Heart left ventricle (tissue), 16 donors: Measurements from ENCODE around the gene PTPRC. TPM values are rescaled to one million over a fixed set of nuclear protein-coding genes. Genes with fewer than 3 reads are reported as not detected.

Experiments used
- ATAC-seq, 4 donors: fragments of 200-7000 bp; cut with Tn5 transposase; one replicate each; pipeline ENCODE4 v1.9.1; 2020 to 2022; ENCODE audit warnings: moderate library complexity in 4 of 4, mild to moderate bottlenecking in 3 of 4, moderate number of reproducible peaks in 1 of 4
- DNase-seq, 5 donors: peaks; one replicate each; pipeline ENCODE4 v3.0.0-alpha.2; 2020
- H3K27ac ChIP-seq, 12 donors: fragments of 200-600 bp; sonication (generic) in 4 of 12; one replicate each; pipeline versions ENCODE4 v1.5.0 to v1.8.0; 2016 to 2022; ENCODE audit warnings: mild to moderate bottlenecking in 2 of 12
- H3K27me3 ChIP-seq, 9 donors: fragments of 200-600 bp; sonication (generic) in 2 of 9; one replicate each; pipeline versions ENCODE4 v1.5.1 to v1.8.0; 2016 to 2022; ENCODE audit warnings: mild to moderate bottlenecking in 3 of 9
- H3K36me3 ChIP-seq, 9 donors: fragments of 200-600 bp; sonication (generic) in 2 of 9; one replicate each; pipeline versions ENCODE4 v1.5.0 to v1.8.0; 2018 to 2022; ENCODE audit warnings: mild to moderate bottlenecking in 2 of 9
- H3K4me1 ChIP-seq, 12 donors: fragments of 200-600 bp; sonication (generic) in 4 of 12; one replicate each; pipeline versions ENCODE4 v1.5.0 to v1.8.0; 2016 to 2022; ENCODE audit warnings: mild to moderate bottlenecking in 3 of 12
- H3K4me3 ChIP-seq, 12 donors: fragments of 200-600 bp; sonication (generic) in 4 of 12; one replicate each; pipeline versions ENCODE4 v1.5.0 to v1.8.0; 2017 to 2022; ENCODE audit warnings: mild to moderate bottlenecking in 9 of 12, moderate library complexity in 4 of 12
- H3K9me3 ChIP-seq, 12 donors: fragments of 200-600 bp; sonication (generic) in 4 of 12; one replicate each; pipeline versions ENCODE4 v1.5.0 to v1.8.0; 2016 to 2022; ENCODE audit warnings: mild to moderate bottlenecking in 1 of 12
- POLR2A ChIP-seq, 2 donors: fragments of 450-650 bp; IDR thresholded peaks; one replicate each; pipeline ENCODE4 v1.6.1; 2017; ENCODE audit warnings: antibody characterized with exemption in 2 of 2, mild to moderate bottlenecking in 2 of 2, moderate library complexity in 2 of 2
- WGBS, 4 donors: extraction: QIAGEN DNeasy Blood & Tissue Kit in 2 of 4; methylation state at CpG; one replicate each; pipeline versions ENCODE4 v1.1.5 to v1.1.7; 2013 to 2018; 5-methylcytosine and 5-hydroxymethylcytosine counted together
- intact Hi-C, 10 donors: fragments of 100-400 bp; cut with DNase I; formaldehyde crosslinking; loops; one replicate each; pipeline versions ENCODE4 v1.11.1 to v1.14.2; 2022
- polyA plus RNA-seq, 2 donors: library from polyadenylated mRNA; stranded (reverse); fragments of 200-250 nt; gene quantifications; one replicate each; pipeline ENCODE4 v1.2.3, GENCODE V29; 2013
- total RNA-seq, 9 donors: library from RNA; depleted of rRNA in 2 of 9; stranded (reverse); fragments of >200 nt in 2 of 9; fragmentation: NEBNext Ultra II Directional in 3 of 9; extraction: Animal tissue kit (Norgen Biotek cat#: 25700) in 3 of 9; gene quantifications; one replicate each; pipeline versions ENCODE4 v1.1.0 to v1.2.4, GENCODE V29; 2016 to 2023
- TF ChIP-seq, protein P1 (sequence below), 12 donors: fragments of 200-600 bp; sonication (generic) in 4 of 12; IDR thresholded peaks; one replicate each; pipeline versions ENCODE4 v1.5.0 to v1.8.0; 2018 to 2022; ENCODE audit warnings: antibody characterized with exemption in 12 of 12, mild to moderate bottlenecking in 5 of 12
- donor health status: ischemic (EF 13 %, LVEDD 7.1; RV severe dilation, severe dysfunction).
- donor health status: healthy with polysubstance abuse.
- donor health status: DM: no; HTN: yes; CAD: no.
- donor health status: DM: no; HTN: no; CAD: no.
- donor health status: ischemic (EF 25% LVEDD 6.9; RV normal size, moderate dysfunction).
- donor health status: ischemic (EF 25% LVEDD 5.7; RV mildly dilated, moderate dysfunction).
- donor health status: healthy.
- donor health status: DM: yes; HTN: yes; CAD: no.
- donor health status: ischemic (EF 35%, LVEDD 5.7; RV mildly dilated, moderate dysfunction).
- donor health status: nonischemic (EF 11% LVEDD 7.7; RV severe dilation, severe dysfunction).
- donor health status: DM: yes; HTN: yes; CAD: no.
- donor health status: PGD.
- donor health status: ischemic (EF 29% LVEDD 5.4; RV normal size, mild dysfunction).
- donor health status: nonischemic (EF 23%, LVEDD 6.1; RV moderate dilation, normal function).

The PTPRC gene
- total and polyA plus RNA-seq, 11 donors, result 0.65 to 99.3 (median 4.4) TPM

DNA sequence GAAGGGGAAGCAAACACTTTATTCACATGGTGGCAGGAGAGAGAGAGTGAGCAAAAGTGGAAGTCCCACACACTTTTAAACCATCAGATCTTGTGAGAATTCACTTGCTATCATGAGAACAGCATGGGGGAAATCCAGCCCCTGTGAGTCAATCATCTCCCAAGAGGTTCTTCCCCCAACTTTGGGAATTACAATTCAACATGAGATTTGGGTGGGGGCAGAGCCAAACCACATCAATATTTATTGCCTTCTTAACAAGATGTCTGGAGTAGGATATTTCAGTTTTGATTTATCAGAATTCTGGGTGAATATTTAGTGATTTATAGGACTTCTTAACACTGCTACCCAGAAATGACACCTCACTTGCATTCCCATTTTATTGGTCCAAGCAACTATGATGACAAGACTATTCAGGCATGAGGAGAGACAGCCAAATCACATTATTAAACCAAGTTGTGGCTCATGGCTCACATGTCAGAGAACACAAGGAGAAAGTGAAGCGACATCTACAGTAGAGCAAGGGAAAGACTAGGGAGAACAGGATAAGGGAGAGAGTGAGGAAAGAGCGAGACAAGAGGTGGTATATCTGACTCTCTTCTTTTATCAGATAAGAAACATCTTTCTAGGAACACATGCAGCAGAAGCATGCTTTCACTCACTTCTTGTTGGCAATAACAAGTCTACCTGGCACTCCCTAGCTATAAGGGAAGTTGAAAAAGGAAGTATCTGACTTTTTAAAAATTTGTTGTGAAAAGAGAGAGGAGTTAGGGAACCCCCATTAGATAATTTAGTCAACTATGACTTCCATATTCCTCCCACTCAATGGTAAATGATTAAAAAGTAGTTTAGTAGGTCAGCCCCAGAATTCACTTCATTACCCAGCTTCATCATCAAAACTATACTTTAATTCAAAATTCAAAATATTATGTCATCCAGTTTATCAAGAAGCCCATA is 36.6 kb upstream of the PTPRC start:
- TF ChIP-seq POLR2A (IDR thresholded peaks at IDR 0.05), result no peak
- TF ChIP-seq, protein P1, sequence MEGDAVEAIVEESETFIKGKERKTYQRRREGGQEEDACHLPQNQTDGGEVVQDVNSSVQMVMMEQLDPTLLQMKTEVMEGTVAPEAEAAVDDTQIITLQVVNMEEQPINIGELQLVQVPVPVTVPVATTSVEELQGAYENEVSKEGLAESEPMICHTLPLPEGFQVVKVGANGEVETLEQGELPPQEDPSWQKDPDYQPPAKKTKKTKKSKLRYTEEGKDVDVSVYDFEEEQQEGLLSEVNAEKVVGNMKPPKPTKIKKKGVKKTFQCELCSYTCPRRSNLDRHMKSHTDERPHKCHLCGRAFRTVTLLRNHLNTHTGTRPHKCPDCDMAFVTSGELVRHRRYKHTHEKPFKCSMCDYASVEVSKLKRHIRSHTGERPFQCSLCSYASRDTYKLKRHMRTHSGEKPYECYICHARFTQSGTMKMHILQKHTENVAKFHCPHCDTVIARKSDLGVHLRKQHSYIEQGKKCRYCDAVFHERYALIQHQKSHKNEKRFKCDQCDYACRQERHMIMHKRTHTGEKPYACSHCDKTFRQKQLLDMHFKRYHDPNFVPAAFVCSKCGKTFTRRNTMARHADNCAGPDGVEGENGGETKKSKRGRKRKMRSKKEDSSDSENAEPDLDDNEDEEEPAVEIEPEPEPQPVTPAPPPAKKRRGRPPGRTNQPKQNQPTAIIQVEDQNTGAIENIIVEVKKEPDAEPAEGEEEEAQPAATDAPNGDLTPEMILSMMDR (IDR thresholded peaks at IDR 0.05), result no peak
- Histone ChIP-seq H3K4me3 (no peak overlapping the region), H3K4me1 (peaks cover 0 to 17% (median 0%) of the 10 kb centered on the region in 12 donors), H3K9me3 (no peaks in the 10 kb centered on the region), H3K36me3 (no peaks in the 10 kb centered on the region), H3K27ac (no peak overlapping the region), H3K27me3 (no peaks in the 10 kb centered on the region)
- 78 to 89% (median 84%) methylated on average over 2 of the region's 2 CpGs for WGBS, 4 donors
- ATAC-seq (no peak), DNase-seq (no peak)
- intact Hi-C loops, result no loop called here

DNA sequence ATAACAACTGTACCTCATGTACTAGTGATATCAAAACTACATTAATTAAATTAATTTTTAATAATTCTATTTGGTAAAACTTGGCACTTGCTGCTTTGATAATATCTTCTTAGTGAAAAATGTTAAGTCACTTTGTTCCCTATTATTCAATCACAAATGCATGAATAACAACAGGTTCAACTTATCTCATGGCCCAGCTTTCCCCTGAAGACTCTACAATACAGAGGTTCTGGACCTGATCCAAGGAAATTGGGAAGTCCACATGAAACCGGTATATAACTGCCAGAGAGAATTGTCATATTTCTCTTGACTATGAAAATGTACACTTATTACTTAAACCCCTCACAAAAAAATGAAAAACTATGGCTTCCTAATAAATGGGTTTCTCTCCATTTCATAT is 33.9 kb upstream of the PTPRC start:
- peaks cover 0 to 7% (median 0%) of the 10 kb centered on the region in 12 donors for H3K4me1 ChIP-seq
- DNase-seq, result no peak
- intact Hi-C loops, result no loop called here
- TF ChIP-seq POLR2A (IDR thresholded peaks at IDR 0.05), result no peak
- TF ChIP-seq, protein P1 (IDR thresholded peaks at IDR 0.05), result no peak
- H3K36me3 ChIP-seq, result no peaks in the 10 kb centered on the region
- ATAC-seq, result no peak
- 28 to 63% (median 36%) methylated on average over 1 of the region's 1 CpG for WGBS, 4 donors
- no peak overlapping the region for H3K4me3 ChIP-seq
- H3K27ac ChIP-seq, result no peak overlapping the region
- H3K9me3 ChIP-seq, result no peaks in the 10 kb centered on the region
- no peaks in the 10 kb centered on the region for H3K27me3 ChIP-seq

DNA sequence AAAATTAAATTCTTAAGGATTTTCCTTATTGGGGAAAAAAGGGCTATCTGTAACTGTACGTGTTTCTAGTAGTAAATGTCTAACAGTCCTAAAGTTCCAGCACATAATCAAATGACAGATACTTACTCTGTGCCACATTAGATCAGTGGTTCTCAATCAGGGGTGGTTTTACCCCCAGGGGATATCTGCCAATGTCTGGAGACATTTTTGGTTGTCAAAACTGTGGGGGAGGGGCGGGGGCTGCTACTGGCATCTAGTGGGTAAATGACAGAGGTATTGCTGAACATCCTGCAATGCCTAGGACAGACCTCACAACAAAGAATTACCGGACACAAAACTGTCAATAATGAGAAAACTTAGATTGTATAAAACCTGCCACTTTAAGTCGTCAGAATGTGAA is 33.4 kb upstream of the PTPRC start:
- Histone ChIP-seq H3K4me1 (peaks cover 0 to 7% (median 0%) of the 10 kb centered on the region in 12 donors), H3K4me3 (no peak overlapping the region), H3K36me3 (no peaks in the 10 kb centered on the region), H3K27me3 (no peaks in the 10 kb centered on the region), H3K9me3 (no peaks in the 10 kb centered on the region), H3K27ac (no peak overlapping the region)
- no peak for ATAC-seq
- TF ChIP-seq, protein P1 (IDR thresholded peaks at IDR 0.05), result no peak
- WGBS, 4 donors, result 72 to 88% (median 83%) methylated on average over 4 of the region's 4 CpGs
- intact Hi-C loops, result no loop called here
- no peak for DNase-seq

DNA sequence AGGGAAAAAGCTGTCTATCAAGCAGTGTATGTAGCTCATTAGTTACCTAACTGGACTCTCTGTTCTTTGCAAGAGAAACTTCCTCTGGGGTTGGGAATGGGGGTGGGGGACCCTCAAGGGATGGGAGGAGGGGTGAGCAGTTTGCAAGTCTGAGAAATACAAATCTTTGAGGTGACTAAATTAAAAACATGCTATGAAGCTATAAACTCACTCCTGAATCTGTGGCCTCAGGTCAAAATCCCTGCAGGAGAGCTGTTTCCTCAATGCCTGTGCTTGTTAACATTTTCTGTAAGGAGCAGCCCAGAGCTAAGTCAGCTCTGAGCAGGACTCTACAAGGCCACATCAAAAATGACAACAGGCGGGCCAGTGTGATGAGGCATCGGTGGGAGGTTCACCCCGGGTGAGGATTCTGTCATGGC is 32.8 kb upstream of the PTPRC start:
- DNase-seq, result no peak
- no peak overlapping the region for H3K4me3 ChIP-seq
- 62 to 91% (median 86%) methylated on average over 3 of the region's 3 CpGs for WGBS, 4 donors
- no peak for ATAC-seq
- TF ChIP-seq, protein P1 (IDR thresholded peaks at IDR 0.05), result no peak
- TF ChIP-seq POLR2A (IDR thresholded peaks at IDR 0.05), result no peak
- no peaks in the 10 kb centered on the region for H3K9me3 ChIP-seq
- H3K27me3 ChIP-seq, result no peaks in the 10 kb centered on the region
- no peak overlapping the region for H3K27ac ChIP-seq
- H3K4me1 ChIP-seq, result peaks cover 0 to 7% (median 0%) of the 10 kb centered on the region in 12 donors
- intact Hi-C loops, result no loop called here
- H3K36me3 ChIP-seq, result no peaks in the 10 kb centered on the region
